K562 (cell line): ENCODE measurements around the gene ST3GAL3. TPM values are rescaled to one million over a fixed set of nuclear protein-coding genes. Genes with fewer than 3 reads are reported as not detected.

Source experiments
- ATAC-seq: fragments of 200-7000 bp; cut with Tn5 transposase; 3 replicates; pipeline ENCODE4 v1.9.1; 2020; ENCODE audit warnings: moderate library complexity
- BruUV-seq: library from RNA; stranded (reverse); fragments of 400-500 nt; replicated peaks from 2 replicates; lab custom pipeline; 2021; lab: Mats Ljungman, UMichigan
- CTCF ChIA-PET: fragments of 300-600 bp; formaldehyde crosslinking; extraction: SDS; loops from one replicate; lab custom pipeline; 2021; ENCODE audit warnings: low intra/inter-chr PET ratio; lab: Yijun Ruan, JAX
- POLR2A ChIA-PET: fragments of 300-600, 350-650 bp; sonication (Branson Sonifier 250); formaldehyde crosslinking; extraction: SDS; loops from one replicate; lab custom pipeline; 2021; ENCODE audit warnings: antibody characterized with exemption, inconsistent platforms; lab: Yijun Ruan, JAX
- DNase-seq, 4 experiments: peaks; one replicate each; pipeline versions ENCODE4 v3.0.0 to v3.0.0-alpha.2; 2011 to 2018; ENCODE audit warnings: low spot score in 3 of 4, mixed read lengths in 3 of 4; ENCODE audit errors: extremely low read depth in 1 of 4
- FAIRE-seq: peaks from 2 replicates; lab custom pipeline; 2011; peaks lifted over from hg19 to GRCh38; lab: Jason Lieb, UNC
- H2AFZ ChIP-seq: 2 replicates; pipeline ENCODE4 v1.6.0; 2011; ENCODE audit warnings: low read depth, low read length, control low read depth, inconsistent platforms
- H3K27ac ChIP-seq: fragments of 200-600 bp; 3 replicates; pipeline ENCODE4 v1.8.0; 2011; ENCODE audit warnings: low read depth, mild to moderate bottlenecking, control low read depth, inconsistent platforms, low read length, moderate library complexity, mixed read lengths; ENCODE audit errors: extremely low read depth
- H3K27me3 ChIP-seq, 2 experiments: fragments of 300-600 bp in 1 of 2; 2 replicates in 1 of 2; 3 replicates in 1 of 2; pipeline versions ENCODE4 v1.6.0 to v1.8.0; 2011; ENCODE audit warnings: inconsistent platforms in 2 of 2, low read length in 2 of 2, mild to moderate bottlenecking in 1 of 2, mixed read lengths in 1 of 2, moderate library complexity in 1 of 2; ENCODE audit not compliant: control insufficient read depth in 2 of 2, insufficient read depth in 2 of 2
- H3K36me3 ChIP-seq: fragments of 300-600 bp; 3 replicates; pipeline ENCODE4 v1.8.0; 2011; ENCODE audit warnings: mild to moderate bottlenecking, low read length, inconsistent platforms; ENCODE audit not compliant: control insufficient read depth, insufficient read depth
- H3K4me1 ChIP-seq, 2 experiments: fragments of 200-600 bp in 1 of 2; replicated peaks in 1 of 2; 2 replicates in 1 of 2; 3 replicates in 1 of 2; pipeline versions ENCODE4 v1.5.1 to v1.8.0; 2011; ENCODE audit warnings: inconsistent platforms in 2 of 2, low read length in 2 of 2, mild to moderate bottlenecking in 1 of 2, mixed read lengths in 1 of 2, moderate library complexity in 1 of 2; ENCODE audit not compliant: control insufficient read depth in 2 of 2, insufficient read depth in 2 of 2
- H3K4me2 ChIP-seq: 2 replicates; pipeline ENCODE4 v1.6.1; 2011; ENCODE audit warnings: low read length, control low read depth, inconsistent platforms, mixed read lengths; ENCODE audit not compliant: insufficient read depth
- H3K4me3 ChIP-seq: fragments of 200-600 bp; sonication (generic), shearing (Covaris generic); 2 replicates; pipeline ENCODE4 v1.5.1; 2016; ENCODE audit warnings: control low read depth, inconsistent platforms
- H3K79me2 ChIP-seq: fragments of 200-600 bp; 3 replicates; pipeline ENCODE4 v1.8.0; 2011; ENCODE audit warnings: low read length, inconsistent platforms; ENCODE audit not compliant: control insufficient read depth, insufficient read depth
- H3K9ac ChIP-seq, 2 experiments: 2 replicates each; pipeline versions ENCODE4 v1.6.0 to v1.6.1; 2011; ENCODE audit warnings: low read depth in 2 of 2, low read length in 2 of 2, control low read depth in 1 of 2, inconsistent platforms in 1 of 2, mild to moderate bottlenecking in 1 of 2, mixed read lengths in 1 of 2; ENCODE audit not compliant: insufficient read depth in 1 of 2
- H3K9me1 ChIP-seq: one replicate; pipeline ENCODE4 v1.6.0; 2011; ENCODE audit warnings: inconsistent platforms, mild to moderate bottlenecking, low read length, moderate library complexity; ENCODE audit not compliant: control insufficient read depth, insufficient read depth
- H3K9me3 ChIP-seq: replicated peaks from 2 replicates; pipeline ENCODE4 v1.5.1; 2011; ENCODE audit warnings: low read depth, low read length, inconsistent platforms; ENCODE audit not compliant: control insufficient read depth, insufficient read depth
- H4K20me1 ChIP-seq: replicated peaks from 2 replicates; pipeline ENCODE4 v1.6.1; 2011; ENCODE audit warnings: low read length, inconsistent platforms, mixed read lengths; ENCODE audit not compliant: control insufficient read depth, insufficient read depth
- CTBP1 ChIP-seq: fragments of 450-650 bp; IDR thresholded peaks from 2 replicates; pipeline ENCODE4 v1.6.1; 2016; ENCODE audit warnings: borderline replicate concordance
- ETS2 ChIP-seq: IDR thresholded peaks from 2 replicates; pipeline ENCODE4 v1.6.1; 2016; ENCODE audit warnings: borderline replicate concordance, missing genetic modification characterization, mild to moderate bottlenecking, moderate library complexity, missing compliant biosample characterization; ENCODE audit not compliant: poor library complexity, severe bottlenecking
- ETV1 ChIP-seq: fragments of 450-650 bp; conservative IDR thresholded peaks from 2 replicates; pipeline ENCODE4 v1.6.1; 2016; ENCODE audit warnings: missing genetic modification characterization, control low read depth, low read depth, missing compliant biosample characterization
- FOXJ2 ChIP-seq: fragments of 200-800 bp; sonication (Bioruptor generic); IDR thresholded peaks from 2 replicates; pipeline ENCODE4 v1.6.1; 2016; ENCODE audit warnings: missing genetic modification characterization, missing compliant biosample characterization
- HDAC3 ChIP-seq: fragments of 450-650 bp; IDR thresholded peaks from 2 replicates; pipeline ENCODE4 v1.6.1; 2018; ENCODE audit warnings: borderline replicate concordance, mild to moderate bottlenecking, moderate library complexity; ENCODE audit not compliant: partially characterized antibody
- RBM15 ChIP-seq: fragments of 200-400 bp; formaldehyde crosslinking; IDR thresholded peaks from 2 replicates; pipeline ENCODE4 v1.6.1; 2018; ENCODE audit warnings: mild to moderate bottlenecking, low read length, moderate library complexity; ENCODE audit not compliant: insufficient read depth
- SMARCE1 ChIP-seq: fragments of 450-650 bp; IDR thresholded peaks from 2 replicates; pipeline ENCODE4 v1.7.1; 2016; ENCODE audit warnings: mild to moderate bottlenecking
- SPI1 ChIP-seq: IDR thresholded peaks from 2 replicates; pipeline ENCODE4 v1.6.1; 2011; ENCODE audit warnings: low read depth, low read length, control low read depth, borderline replicate concordance
- ZKSCAN3 ChIP-seq: fragments of 250-450 bp; sonication (Bioruptor Pico); IDR thresholded peaks from 2 replicates; pipeline ENCODE4 v1.4.0; 2020
- ZNF140 ChIP-seq: fragments of 250-450 bp; sonication (Bioruptor Pico); IDR thresholded peaks from 2 replicates; pipeline ENCODE4 v1.8.0; 2021; ENCODE audit warnings: moderate library complexity, mild to moderate bottlenecking, inconsistent platforms
- ZNF263 ChIP-seq: sonication (generic); formaldehyde crosslinking; IDR thresholded peaks from 2 replicates; pipeline ENCODE4 v1.8.0; 2022; ENCODE audit warnings: mild to moderate bottlenecking, missing genetic modification reagents, borderline replicate concordance
- ZNF3 ChIP-seq: fragments of 250-450 bp; sonication (Bioruptor Pico); IDR thresholded peaks from 2 replicates; pipeline ENCODE4 v1.5.0; 2021; ENCODE audit warnings: mild to moderate bottlenecking, moderate library complexity
- WGBS: fragments of 100-300 bp; shearing (Covaris generic); methylation state at CpG from one replicate; pipeline ENCODE4 v1.1.6; 2016; ENCODE audit warnings: low coverage, mixed read lengths; ENCODE audit not compliant: insufficient coverage; ENCODE audit errors: missing lambda C conversion rate; 5-methylcytosine and 5-hydroxymethylcytosine counted together
- in situ Hi-C: fragments of 300-500 bp; cut with MboI; formaldehyde crosslinking; loops from 4 replicates; pipeline ENCODE4 v1.15.0; 2018; ENCODE audit warnings: inconsistent platforms, mixed read lengths
- intact Hi-C: fragments of 100-400 bp; cut with micrococcal nuclease; formaldehyde crosslinking; loops from 2 replicates; pipeline ENCODE4 v1.14.2; 2022
- polyA plus RNA-seq, 8 experiments: library from polyadenylated mRNA; depleted of rRNA in 4 of 8; stranded (reverse) in 5 of 8; unstranded in 3 of 8; fragments of >200 nt; fragmentation: Nextera tagmentation in 2 of 8; fragmentation: Illumina TruSeq in 1 of 8; extraction: Ambion mirVana in 2 of 8; extraction: Trizol in 1 of 8; gene quantifications; 2 replicates each; pipeline versions ENCODE4 v1.2.1 to v1.2.3, GENCODE V29; 2011 to 2014; ENCODE audit warnings: inconsistent platforms in 1 of 8, missing spikeins in 1 of 8
- total RNA-seq, 7 experiments: library from RNA; depleted of rRNA in 6 of 7; stranded (reverse); fragments of >200 nt in 6 of 7; fragmentation: Illumina TruSeq in 2 of 7; extraction: Trizol in 2 of 7; gene quantifications; 2 replicates each; pipeline versions ENCODE4 v1.2.1 to v1.2.3, GENCODE V29; 2011 to 2021; ENCODE audit warnings: low replicate concordance in 1 of 7
- TF ChIP-seq, protein P1 (sequence below): fragments of 450-650 bp; IDR thresholded peaks from 2 replicates; pipeline ENCODE4 v1.6.1; 2016; ENCODE audit warnings: antibody characterized with exemption
- TF ChIP-seq, protein P2 (sequence below): fragments of 200-800 bp; sonication (Bioruptor generic); IDR thresholded peaks from 2 replicates; pipeline ENCODE4 v1.6.1; 2017; ENCODE audit warnings: missing genetic modification characterization, missing compliant biosample characterization
- TF ChIP-seq, protein P3 (sequence below): fragments of 450-650 bp; formaldehyde crosslinking; conservative IDR thresholded peaks from 2 replicates; pipeline ENCODE4 v1.4.0; 2022; ENCODE audit warnings: mild to moderate bottlenecking, missing genetic modification characterization
- TF ChIP-seq, protein P4 (sequence below): fragments of 450-650 bp; IDR thresholded peaks from 2 replicates; pipeline ENCODE4 v1.6.1; 2016; ENCODE audit warnings: missing biosample characterization, missing genetic modification characterization

Gene ST3GAL3
- total and polyA plus RNA-seq, 9 of the 15 experiments (the other 6 are each of a cell fraction or from before 2014, with no cell fraction given) = 1.2 to 18.9 (median 11.0) TPM

DNA sequence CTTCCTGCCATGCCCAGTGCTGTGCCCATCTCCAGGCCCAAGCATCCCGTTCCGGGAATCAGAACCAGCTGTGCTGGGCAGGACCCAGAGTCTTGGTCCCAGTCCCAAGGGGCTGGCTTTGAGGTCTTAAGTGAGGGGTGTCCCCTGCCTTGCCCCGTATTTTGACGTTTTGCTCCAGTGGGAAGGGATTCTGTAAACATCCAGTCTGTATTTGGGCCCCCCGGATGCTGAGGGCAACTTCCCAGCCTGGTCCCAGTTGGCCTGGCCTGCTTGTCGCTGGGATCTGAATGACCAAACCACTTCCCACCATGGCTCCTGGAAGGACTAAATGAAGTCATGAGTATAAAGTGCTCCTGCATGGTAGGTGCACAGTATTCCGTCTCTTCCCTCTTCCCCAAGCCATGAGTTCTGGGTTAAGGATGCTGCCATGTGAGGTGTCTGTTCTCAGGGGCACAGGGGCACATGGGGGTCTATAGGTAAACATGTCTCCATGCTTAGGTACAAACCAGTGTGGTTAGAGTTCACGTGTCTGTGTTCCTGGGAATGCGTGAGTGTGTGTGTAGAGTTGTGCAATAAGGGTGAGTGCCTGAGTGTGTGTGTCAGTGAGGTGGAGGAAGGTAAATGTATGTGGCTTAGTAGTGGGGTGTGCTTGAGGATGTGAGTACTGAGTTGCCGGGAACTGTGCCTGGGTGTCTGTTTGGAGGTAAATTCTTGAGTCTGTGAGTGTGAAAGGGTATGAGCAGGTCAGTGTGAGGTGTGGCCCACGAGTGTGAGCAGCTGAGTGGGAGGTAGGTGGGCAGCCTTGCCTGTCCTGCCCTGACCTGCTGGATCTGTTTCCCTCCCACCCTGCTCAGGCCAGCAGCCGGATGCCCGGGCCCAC lies 273.2 kb downstream of the ST3GAL3 start:
- intact Hi-C loops = no loop called here
- peak; percentile 86 for FAIRE-seq
- in situ Hi-C loops = no loop called here
- TF ChIP-seq, protein P1, sequence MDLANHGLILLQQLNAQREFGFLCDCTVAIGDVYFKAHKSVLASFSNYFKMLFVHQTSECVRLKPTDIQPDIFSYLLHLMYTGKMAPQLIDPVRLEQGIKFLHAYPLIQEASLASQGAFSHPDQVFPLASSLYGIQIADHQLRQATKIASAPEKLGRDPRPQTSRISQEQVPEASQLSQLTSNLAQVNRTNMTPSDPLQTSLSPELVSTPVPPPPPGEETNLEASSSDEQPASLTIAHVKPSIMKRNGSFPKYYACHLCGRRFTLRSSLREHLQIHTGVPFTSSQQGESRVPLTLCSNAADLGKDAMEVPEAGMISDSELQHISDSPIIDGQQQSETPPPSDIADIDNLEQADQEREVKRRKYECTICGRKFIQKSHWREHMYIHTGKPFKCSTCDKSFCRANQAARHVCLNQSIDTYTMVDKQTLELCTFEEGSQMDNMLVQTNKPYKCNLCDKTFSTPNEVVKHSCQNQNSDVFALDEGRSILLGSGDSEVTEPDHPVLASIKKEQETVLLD = peak; percentile 45; the same call in 1 of the 2 replicates
- TF ChIP-seq ZNF263 (CRISPR knock-in tag) = no peak
- no peak for TF ChIP-seq RBM15
- no peak for TF ChIP-seq ZKSCAN3
- TF ChIP-seq, protein P2, sequence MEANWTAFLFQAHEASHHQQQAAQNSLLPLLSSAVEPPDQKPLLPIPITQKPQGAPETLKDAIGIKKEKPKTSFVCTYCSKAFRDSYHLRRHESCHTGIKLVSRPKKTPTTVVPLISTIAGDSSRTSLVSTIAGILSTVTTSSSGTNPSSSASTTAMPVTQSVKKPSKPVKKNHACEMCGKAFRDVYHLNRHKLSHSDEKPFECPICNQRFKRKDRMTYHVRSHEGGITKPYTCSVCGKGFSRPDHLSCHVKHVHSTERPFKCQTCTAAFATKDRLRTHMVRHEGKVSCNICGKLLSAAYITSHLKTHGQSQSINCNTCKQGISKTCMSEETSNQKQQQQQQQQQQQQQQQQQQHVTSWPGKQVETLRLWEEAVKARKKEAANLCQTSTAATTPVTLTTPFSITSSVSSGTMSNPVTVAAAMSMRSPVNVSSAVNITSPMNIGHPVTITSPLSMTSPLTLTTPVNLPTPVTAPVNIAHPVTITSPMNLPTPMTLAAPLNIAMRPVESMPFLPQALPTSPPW (CRISPR knock-in tag) = no peak
- no peak for TF ChIP-seq ETS2 (tag)
- no peak for TF ChIP-seq ZNF3 (CRISPR knock-in tag)
- TF ChIP-seq FOXJ2 (tag) = no peak
- TF ChIP-seq CTBP1 = no peak
- no peak for TF ChIP-seq ETV1
- TF ChIP-seq, protein P3, sequence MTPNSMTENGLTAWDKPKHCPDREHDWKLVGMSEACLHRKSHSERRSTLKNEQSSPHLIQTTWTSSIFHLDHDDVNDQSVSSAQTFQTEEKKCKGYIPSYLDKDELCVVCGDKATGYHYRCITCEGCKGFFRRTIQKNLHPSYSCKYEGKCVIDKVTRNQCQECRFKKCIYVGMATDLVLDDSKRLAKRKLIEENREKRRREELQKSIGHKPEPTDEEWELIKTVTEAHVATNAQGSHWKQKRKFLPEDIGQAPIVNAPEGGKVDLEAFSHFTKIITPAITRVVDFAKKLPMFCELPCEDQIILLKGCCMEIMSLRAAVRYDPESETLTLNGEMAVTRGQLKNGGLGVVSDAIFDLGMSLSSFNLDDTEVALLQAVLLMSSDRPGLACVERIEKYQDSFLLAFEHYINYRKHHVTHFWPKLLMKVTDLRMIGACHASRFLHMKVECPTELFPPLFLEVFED (CRISPR knock-in tag) = no peak
- no peak for TF ChIP-seq ZNF140 (CRISPR knock-in tag)
- no peak for TF ChIP-seq HDAC3
- 0 out of 2 replicates have a peak, but pooled peaks have one; percentile 2 for TF ChIP-seq SPI1
- TF ChIP-seq SMARCE1 = no peak
- TF ChIP-seq, protein P4, sequence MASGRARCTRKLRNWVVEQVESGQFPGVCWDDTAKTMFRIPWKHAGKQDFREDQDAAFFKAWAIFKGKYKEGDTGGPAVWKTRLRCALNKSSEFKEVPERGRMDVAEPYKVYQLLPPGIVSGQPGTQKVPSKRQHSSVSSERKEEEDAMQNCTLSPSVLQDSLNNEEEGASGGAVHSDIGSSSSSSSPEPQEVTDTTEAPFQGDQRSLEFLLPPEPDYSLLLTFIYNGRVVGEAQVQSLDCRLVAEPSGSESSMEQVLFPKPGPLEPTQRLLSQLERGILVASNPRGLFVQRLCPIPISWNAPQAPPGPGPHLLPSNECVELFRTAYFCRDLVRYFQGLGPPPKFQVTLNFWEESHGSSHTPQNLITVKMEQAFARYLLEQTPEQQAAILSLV (tag) = peak; percentile 55; the same call in 1 of the 2 replicates

More for the DNA sequence above, 273.2 kb downstream of the ST3GAL3 start:
- Histone ChIP-seq H3K27me3 (no peaks in the 10 kb centered on the region), H3K4me2 (peak overlapping the region; percentile 86), H3K4me3 (peak overlapping the region; percentile 47), H3K9me1 (peaks cover 21% of the 10 kb centered on the region), H3K9ac (peak overlapping the region; percentile 75 to 99), H2AFZ (peak overlapping the region; percentile 17; the same call in 1 of the 2 replicates), H3K9me3 (no peaks in the 10 kb centered on the region), H3K4me1 (peaks cover 48 to 83% of the 10 kb centered on the region in 2 experiments), H3K36me3 (peaks cover 80% of the 10 kb centered on the region), H3K27ac (peak overlapping the region; percentile 79), H3K79me2 (peaks cover 73% of the 10 kb centered on the region), H4K20me1 (peaks cover 32% of the 10 kb centered on the region)
- CTCF ChIA-PET = no interaction called here
- no peak for ATAC-seq
- DNase-seq = no peak
- WGBS = 33% methylated on average over 13 of the region's 13 CpGs
- BruUV-seq = no TSS peak
- POLR2A ChIA-PET = interaction anchor here (0.5 to 1.1 kb wide), 4 partner anchors 8 to 12 kb away, joined by 3 to 4 read pairs (median 3); no protein-coding TSS in a partner anchor
